Uterus (tissue), 4 donors: ENCODE results near the gene CREB3L2. TPM values are rescaled to one million over a fixed set of nuclear protein-coding genes. Genes with fewer than 3 reads are reported as not detected.
"Not testable (repeated sequence)": the region's sequence is repeated elsewhere in the genome, so short reads cannot be mapped to it uniquely, and the experiment has no call there.

Source experiments
- DNase-seq, 2 donors: peaks; one replicate each; pipeline ENCODE4 v3.0.0-alpha.2; 2019 to 2020
- H3K27ac ChIP-seq, 2 donors: fragments of 200-600 bp; sonication (generic); 1 replicate in 1 of 2; 2 replicates in 1 of 2; pipeline ENCODE4 v1.5.1; 2016 to 2018
- H3K27me3 ChIP-seq, 2 donors: fragments of 200-600 bp; sonication (generic); one replicate each; pipeline ENCODE4 v1.5.1; 2018 to 2019; ENCODE audit warnings: control low read depth in 1 of 2
- H3K36me3 ChIP-seq, 2 donors: fragments of 200-600 bp; sonication (generic); one replicate each; pipeline ENCODE4 v1.5.1; 2019; ENCODE audit warnings: control low read depth in 1 of 2
- H3K4me1 ChIP-seq, 2 donors: fragments of 200-600 bp; sonication (generic); one replicate each; pipeline ENCODE4 v1.5.1; 2018 to 2019; ENCODE audit warnings: control low read depth in 1 of 2
- H3K4me3 ChIP-seq, 2 donors: fragments of 200-600 bp; sonication (generic); 1 replicate in 1 of 2; 2 replicates in 1 of 2; pipeline ENCODE4 v1.5.1; 2018 to 2019; ENCODE audit warnings: mild to moderate bottlenecking in 1 of 2
- H3K9me3 ChIP-seq, 2 donors: fragments of 200-600 bp; sonication (generic); one replicate each; pipeline ENCODE4 v1.5.1; 2019; ENCODE audit warnings: control low read depth in 1 of 2
- CTCF ChIP-seq, 4 experiments: fragments of 200-600 bp in 2 of 4; fragments of 450-650 bp in 2 of 4; sonication (generic) in 2 of 4; IDR thresholded peaks; one replicate each; pipeline ENCODE4 v1.5.1; 2016 to 2019; ENCODE audit warnings: antibody characterized with exemption in 4 of 4, mild to moderate bottlenecking in 2 of 4, moderate library complexity in 1 of 4
- POLR2A ChIP-seq, 2 donors: fragments of 450-650 bp; IDR thresholded peaks; one replicate each; pipeline ENCODE4 v1.6.1; 2016; ENCODE audit warnings: antibody characterized with exemption in 2 of 2, mild to moderate bottlenecking in 1 of 2, moderate library complexity in 1 of 2
- intact Hi-C: fragments of 100-400 bp; cut with DNase I; formaldehyde crosslinking; loops from one replicate; pipeline ENCODE4 v1.15.1; 2023; ENCODE audit warnings: low total_unique reads
- total RNA-seq, 4 donors: library from RNA; depleted of rRNA in 3 of 4; stranded (reverse); fragments of >200 nt in 3 of 4; gene quantifications; one replicate each; pipeline versions ENCODE4 v1.1.0 to v1.2.4, GENCODE V29; 2014 to 2023
- donor health status: DM: yes; HTN: yes; CAD: no.

CREB3L2 gene
- total RNA-seq, 4 donors from 2014 or later = 24.7 to 185 (median 41.1) TPM

- Histone ChIP-seq H3K36me3 (no peaks in the 10 kb centered on the region), H3K27me3 (no peaks in the 10 kb centered on the region), H3K9me3 (no peaks in the 10 kb centered on the region), H3K4me3 (no peak overlapping the region), H3K27ac (peak overlapping the region; percentile 94 to 95), H3K4me1 (peaks cover 24 to 47% of the 10 kb centered on the region in 2 donors)
- DNase-seq = no peak
- TF ChIP-seq POLR2A (IDR thresholded peaks at IDR 0.05) (no peak), CTCF (IDR thresholded peaks at IDR 0.05) (no peak)
- intact Hi-C loops = no loop called here
These were observed 17.5 kb downstream of the CREB3L2 start for GRCh38 chr7:137984181-137985041.

GRCh38 chr7:137983323-137984008 is 18.4 kb downstream of the CREB3L2 start:
- Histone ChIP-seq H3K4me3 (no peak overlapping the region), H3K36me3 (no peaks in the 10 kb centered on the region), H3K27me3 (no peaks in the 10 kb centered on the region), H3K4me1 (peaks cover 24 to 51% of the 10 kb centered on the region in 2 donors), H3K9me3 (no peaks in the 10 kb centered on the region), H3K27ac (peak overlapping the region; percentile 94 to 95)
- DNase-seq = peak in 1 of 2 donors; percentile 42
- intact Hi-C loops = no loop called here
- TF ChIP-seq POLR2A (IDR thresholded peaks at IDR 0.05) (no peak), CTCF (IDR thresholded peaks at IDR 0.05) (no peak)

GRCh38 chr7:137982394-137982793 is 19.5 kb downstream of the CREB3L2 start:
- H3K27ac ChIP-seq = peak overlapping the region; percentile 94 to 95
- DNase-seq, H3K9me3 ChIP-seq, intact Hi-C loops, H3K36me3 ChIP-seq, H3K27me3 ChIP-seq, H3K4me3 ChIP-seq: not testable (repeated sequence)
- H3K4me1 ChIP-seq = peaks cover 24 to 41% of the 10 kb centered on the region in 2 donors

- no peak for DNase-seq
- TF ChIP-seq CTCF (IDR thresholded peaks at IDR 0.05) (no peak), POLR2A (IDR thresholded peaks at IDR 0.05) (no peak)
- Histone ChIP-seq H3K4me1 (peaks cover 19 to 36% of the 10 kb centered on the region in 2 donors), H3K36me3 (no peaks in the 10 kb centered on the region), H3K27me3 (no peaks in the 10 kb centered on the region), H3K4me3 (no peak overlapping the region), H3K27ac (peak overlapping the region; percentile 94 to 95), H3K9me3 (no peaks in the 10 kb centered on the region)
- intact Hi-C loops = no loop called here
These were observed 20.2 kb downstream of the CREB3L2 start for GRCh38 chr7:137981668-137982067.

GRCh38 chr7:137981175-137981574 is 20.7 kb downstream of the CREB3L2 start:
- H3K36me3 ChIP-seq = no peaks in the 10 kb centered on the region
- peaks cover 18 to 36% of the 10 kb centered on the region in 2 donors for H3K4me1 ChIP-seq
- no peaks in the 10 kb centered on the region for H3K9me3 ChIP-seq
- peak overlapping the region; percentile 94 to 95 for H3K27ac ChIP-seq
- DNase-seq = no peak
- H3K27me3 ChIP-seq = no peaks in the 10 kb centered on the region
- no peak overlapping the region for H3K4me3 ChIP-seq
- intact Hi-C loops = no loop called here
- TF ChIP-seq POLR2A (IDR thresholded peaks at IDR 0.05) = no peak
- TF ChIP-seq CTCF (IDR thresholded peaks at IDR 0.05) = no peak
